HepG2 (cell line): ENCODE data around the gene MSTO1. TPM values are rescaled to one million over a fixed set of nuclear protein-coding genes. Genes with fewer than 3 reads are reported as not detected.

ENCODE experiments used
- ELF4 ChIP-seq: sonication (generic); formaldehyde crosslinking; IDR thresholded peaks from 2 replicates; pipeline ENCODE4 v1.5.0; 2020; ENCODE audit warnings: missing genetic modification reagents, mild to moderate bottlenecking, moderate library complexity, borderline replicate concordance
- FIP1L1 ChIP-seq: fragments of 200-400 bp; formaldehyde crosslinking; IDR thresholded peaks from 2 replicates; pipeline ENCODE4 v1.6.1; 2018; ENCODE audit warnings: low read depth, mild to moderate bottlenecking, low read length, moderate library complexity, borderline replicate concordance; ENCODE audit not compliant: insufficient read depth
- HES4 ChIP-seq: sonication (generic); formaldehyde crosslinking; IDR thresholded peaks from 2 replicates; pipeline ENCODE4 v1.9.0; 2021; ENCODE audit warnings: mild to moderate bottlenecking, missing genetic modification reagents, borderline replicate concordance
- ISL2 ChIP-seq: sonication (generic); formaldehyde crosslinking; IDR thresholded peaks from 2 replicates; pipeline ENCODE4 v1.5.0; 2020; ENCODE audit warnings: missing genetic modification reagents
- MIER2 ChIP-seq: IDR thresholded peaks from 2 replicates; pipeline ENCODE4 v1.6.1; 2016; ENCODE audit warnings: missing biosample characterization, missing genetic modification reagents
- MIER3 ChIP-seq: IDR thresholded peaks from 2 replicates; pipeline ENCODE4 v1.6.1; 2016; ENCODE audit warnings: missing compliant biosample characterization, borderline replicate concordance
- MTA3 ChIP-seq: sonication (generic); formaldehyde crosslinking; IDR thresholded peaks from 2 replicates; pipeline ENCODE4 v1.4.0; 2020; ENCODE audit warnings: missing genetic modification reagents
- TAF1 ChIP-seq: sonication (generic); formaldehyde crosslinking; IDR thresholded peaks from 2 replicates; pipeline ENCODE4 v1.4.0; 2020; ENCODE audit warnings: missing genetic modification reagents
- TERF1 ChIP-seq: sonication (generic); formaldehyde crosslinking; IDR thresholded peaks from 2 replicates; pipeline ENCODE4 v1.8.0; 2022; ENCODE audit warnings: mild to moderate bottlenecking, missing genetic modification reagents, moderate library complexity
- ZHX1 ChIP-seq: sonication (generic); formaldehyde crosslinking; IDR thresholded peaks from 2 replicates; pipeline ENCODE4 v1.8.1; 2022; ENCODE audit warnings: low read depth, mild to moderate bottlenecking, missing genetic modification reagents
- ZNF180 ChIP-seq: sonication (generic); formaldehyde crosslinking; IDR thresholded peaks from 2 replicates; pipeline ENCODE4 v1.4.0; 2020; ENCODE audit warnings: low read depth, missing genetic modification reagents, borderline replicate concordance
- ZNF597 ChIP-seq: sonication (generic); formaldehyde crosslinking; IDR thresholded peaks from 2 replicates; pipeline ENCODE4 v1.5.0; 2020; ENCODE audit warnings: missing genetic modification reagents
- ZNF674 ChIP-seq: sonication (generic); formaldehyde crosslinking; IDR thresholded peaks from 2 replicates; pipeline ENCODE4 v1.5.0; 2020; ENCODE audit warnings: low read depth, mild to moderate bottlenecking, missing genetic modification reagents
- ZNF773 ChIP-seq: sonication (generic); formaldehyde crosslinking; IDR thresholded peaks from 2 replicates; pipeline ENCODE4 v1.4.0; 2020; ENCODE audit warnings: missing genetic modification reagents, borderline replicate concordance
- ZNF782 ChIP-seq: sonication (generic); formaldehyde crosslinking; IDR thresholded peaks from 2 replicates; pipeline ENCODE4 v1.4.0; 2020; ENCODE audit warnings: missing genetic modification reagents, mild to moderate bottlenecking, borderline replicate concordance
- polyA plus RNA-seq, 8 experiments: library from polyadenylated mRNA; depleted of rRNA in 3 of 8; stranded (reverse) in 7 of 8; unstranded in 1 of 8; fragments of >200 nt; fragmentation: Illumina TruSeq in 4 of 8; extraction: Trizol in 4 of 8; gene quantifications; 2 replicates each; pipeline versions ENCODE4 v1.2.1 to v1.2.3, GENCODE V29; 2011 to 2016; ENCODE audit warnings: low read depth in 4 of 8, missing spikeins in 1 of 8, mixed read lengths in 1 of 8; ENCODE audit not compliant: insufficient read depth in 1 of 8
- total RNA-seq, 5 experiments: library from RNA; depleted of rRNA; stranded (reverse); fragments of >200 nt; fragmentation: Illumina TruSeq; extraction: Trizol; gene quantifications; 2 replicates each; pipeline ENCODE4 v1.2.3, GENCODE V29; 2016; ENCODE audit warnings: low read depth in 1 of 5
- TF ChIP-seq, protein P1 (sequence below): sonication (generic); formaldehyde crosslinking; IDR thresholded peaks from 2 replicates; pipeline ENCODE4 v1.4.0; 2020; ENCODE audit warnings: missing genetic modification reagents
- TF ChIP-seq, protein P2 (sequence below): sonication (generic); formaldehyde crosslinking; IDR thresholded peaks from 2 replicates; pipeline ENCODE4 v1.4.0; 2020; ENCODE audit warnings: mild to moderate bottlenecking, missing genetic modification reagents
- TF ChIP-seq, protein P3 (sequence below): sonication (generic); formaldehyde crosslinking; conservative IDR thresholded peaks from 2 replicates; pipeline ENCODE4 v1.8.0; 2022; ENCODE audit warnings: low read depth, missing genetic modification reagents

The MSTO1 gene
- total and polyA plus RNA-seq, 2 of the 13 experiments (the other 11 are each of a cell fraction or from before 2014, with no cell fraction given): 19.1 to 25.3 TPM

DNA sequence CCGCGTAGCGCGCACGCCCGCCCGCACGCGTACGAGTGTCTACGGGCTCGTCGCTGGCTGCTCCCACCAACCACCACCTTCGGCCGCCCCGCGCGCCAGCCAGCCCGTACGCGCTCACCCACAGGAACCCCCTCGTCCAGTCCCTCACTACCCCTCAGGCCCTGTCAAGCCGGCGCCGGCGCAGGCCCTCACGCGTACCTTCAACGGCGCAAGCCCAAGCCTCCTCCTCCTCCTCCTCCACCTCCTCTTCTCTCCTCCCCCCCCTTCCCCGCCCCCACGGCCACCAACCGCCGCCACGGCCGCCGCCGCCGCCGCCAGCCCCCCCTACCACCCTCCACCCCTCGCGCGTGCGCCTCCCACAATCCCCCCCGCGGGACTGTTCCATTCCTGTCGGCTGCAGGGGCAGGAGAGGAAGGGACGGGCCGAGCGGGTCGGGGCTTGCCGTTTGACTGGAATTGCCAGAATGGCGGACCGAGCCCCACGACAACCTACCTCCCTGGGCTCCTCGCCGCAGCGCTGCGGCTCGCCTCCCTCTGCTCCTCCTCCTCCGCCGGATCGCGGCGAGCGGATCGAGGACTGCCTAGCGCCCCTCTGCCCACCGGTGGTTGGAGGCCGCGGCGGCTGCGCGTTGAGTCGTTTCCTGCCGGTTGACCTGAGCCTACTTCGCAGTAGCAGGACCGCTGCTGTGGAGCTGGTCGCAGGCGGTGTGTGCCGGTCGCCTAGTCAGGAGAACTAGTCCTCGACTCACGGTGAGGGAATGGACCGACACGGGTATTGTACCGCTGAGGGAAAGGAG lies 47.2 kb upstream of the MSTO1 start, which contains the start of gene ASH1L (continued):
- TF ChIP-seq ELF4 (CRISPR knock-in tag) (no peak), HES4 (CRISPR knock-in tag) (peak; percentile 73), ZNF180 (no peak), FIP1L1 (no peak), ISL2 (CRISPR knock-in tag) (peak; percentile 67), MIER2 (CRISPR knock-in tag) (0 out of 2 replicates have a peak, but pooled peaks have one; percentile 22), ZNF674 (no peak), ZHX1 (peak; percentile 53; the same call in 1 of the 2 replicates), ZNF597 (CRISPR knock-in tag) (no peak), ZNF782 (CRISPR knock-in tag) (peak; percentile 67; the same call in 1 of the 2 replicates), ZNF773 (CRISPR knock-in tag) (no peak), TERF1 (CRISPR knock-in tag) (no peak), MTA3 (CRISPR knock-in tag) (no peak), MIER3 (CRISPR knock-in tag) (peak; percentile 82), TAF1 (peak; percentile 86)
- TF ChIP-seq, protein P1, sequence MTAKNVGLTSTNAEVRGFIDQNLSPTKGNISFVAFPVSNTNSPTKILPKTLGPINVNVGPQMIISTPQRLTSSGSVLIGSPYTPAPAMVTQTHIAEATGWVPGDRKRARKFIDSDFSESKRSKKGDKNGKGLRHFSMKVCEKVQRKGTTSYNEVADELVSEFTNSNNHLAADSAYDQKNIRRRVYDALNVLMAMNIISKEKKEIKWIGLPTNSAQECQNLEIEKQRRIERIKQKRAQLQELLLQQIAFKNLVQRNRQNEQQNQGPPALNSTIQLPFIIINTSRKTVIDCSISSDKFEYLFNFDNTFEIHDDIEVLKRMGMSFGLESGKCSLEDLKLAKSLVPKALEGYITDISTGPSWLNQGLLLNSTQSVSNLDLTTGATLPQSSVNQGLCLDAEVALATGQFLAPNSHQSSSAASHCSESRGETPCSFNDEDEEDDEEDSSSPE (CRISPR knock-in tag): no peak; the same call in 1 of the 2 replicates
- TF ChIP-seq, protein P2, sequence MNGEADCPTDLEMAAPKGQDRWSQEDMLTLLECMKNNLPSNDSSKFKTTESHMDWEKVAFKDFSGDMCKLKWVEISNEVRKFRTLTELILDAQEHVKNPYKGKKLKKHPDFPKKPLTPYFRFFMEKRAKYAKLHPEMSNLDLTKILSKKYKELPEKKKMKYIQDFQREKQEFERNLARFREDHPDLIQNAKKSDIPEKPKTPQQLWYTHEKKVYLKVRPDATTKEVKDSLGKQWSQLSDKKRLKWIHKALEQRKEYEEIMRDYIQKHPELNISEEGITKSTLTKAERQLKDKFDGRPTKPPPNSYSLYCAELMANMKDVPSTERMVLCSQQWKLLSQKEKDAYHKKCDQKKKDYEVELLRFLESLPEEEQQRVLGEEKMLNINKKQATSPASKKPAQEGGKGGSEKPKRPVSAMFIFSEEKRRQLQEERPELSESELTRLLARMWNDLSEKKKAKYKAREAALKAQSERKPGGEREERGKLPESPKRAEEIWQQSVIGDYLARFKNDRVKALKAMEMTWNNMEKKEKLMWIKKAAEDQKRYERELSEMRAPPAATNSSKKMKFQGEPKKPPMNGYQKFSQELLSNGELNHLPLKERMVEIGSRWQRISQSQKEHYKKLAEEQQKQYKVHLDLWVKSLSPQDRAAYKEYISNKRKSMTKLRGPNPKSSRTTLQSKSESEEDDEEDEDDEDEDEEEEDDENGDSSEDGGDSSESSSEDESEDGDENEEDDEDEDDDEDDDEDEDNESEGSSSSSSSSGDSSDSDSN (CRISPR knock-in tag): peak; percentile 75
- TF ChIP-seq, protein P3, sequence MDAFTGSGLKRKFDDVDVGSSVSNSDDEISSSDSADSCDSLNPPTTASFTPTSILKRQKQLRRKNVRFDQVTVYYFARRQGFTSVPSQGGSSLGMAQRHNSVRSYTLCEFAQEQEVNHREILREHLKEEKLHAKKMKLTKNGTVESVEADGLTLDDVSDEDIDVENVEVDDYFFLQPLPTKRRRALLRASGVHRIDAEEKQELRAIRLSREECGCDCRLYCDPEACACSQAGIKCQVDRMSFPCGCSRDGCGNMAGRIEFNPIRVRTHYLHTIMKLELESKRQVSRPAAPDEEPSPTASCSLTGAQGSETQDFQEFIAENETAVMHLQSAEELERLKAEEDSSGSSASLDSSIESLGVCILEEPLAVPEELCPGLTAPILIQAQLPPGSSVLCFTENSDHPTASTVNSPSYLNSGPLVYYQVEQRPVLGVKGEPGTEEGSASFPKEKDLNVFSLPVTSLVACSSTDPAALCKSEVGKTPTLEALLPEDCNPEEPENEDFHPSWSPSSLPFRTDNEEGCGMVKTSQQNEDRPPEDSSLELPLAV: no peak
